ENCODE results near the gene TMEM252. TPM values are rescaled to one million over a fixed set of nuclear protein-coding genes. Genes with fewer than 3 reads are reported as not detected.

Gene TMEM252
- polyA plus RNA-seq, 1 donor (not counting 4 experiments of a cell fraction or from before 2014, with no cell fraction given): not detected

DNA sequence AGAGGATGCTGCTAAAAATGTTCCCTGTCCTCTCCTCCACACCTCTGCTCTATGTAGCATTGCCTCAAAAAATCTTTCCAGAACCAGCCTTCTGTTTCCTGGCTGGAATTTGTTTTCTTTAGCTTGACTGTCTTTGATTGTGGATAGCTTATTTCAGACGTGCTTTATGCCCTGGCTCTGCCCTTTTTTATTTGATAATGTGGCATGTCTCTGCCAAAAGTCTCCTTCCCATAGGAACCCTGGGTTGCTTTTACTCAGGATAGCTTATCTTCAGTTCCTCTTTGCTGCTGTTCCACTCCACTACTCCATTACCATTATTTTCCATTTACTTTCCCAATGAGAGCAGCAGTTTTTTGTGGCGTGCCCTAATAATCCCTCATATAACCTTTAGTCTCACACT is 885 bp upstream of the TMEM252 start:
- H3K9me3 ChIP-seq (ENCODE audit: control insufficient read depth, low read depth, low read length): no peaks in the 10 kb centered on the region
- H3K4me1 ChIP-seq (ENCODE audit: control insufficient read depth, extremely low read depth, insufficient read depth, low read length): no peaks in the 10 kb centered on the region
- dilution Hi-C loops (cut with MboI; ENCODE audit: extremely low pct_ligation_motif_present, low sequenced_read_pairs): no loop called here
- H3K9ac ChIP-seq (ENCODE audit: control insufficient read depth, extremely low read depth, insufficient read depth, low read length): no peak overlapping the region
- H3K4me2 ChIP-seq (ENCODE audit: control insufficient read depth, extremely low read depth, insufficient read depth, low read depth, low read length): no peak overlapping the region
- no peaks in the 10 kb centered on the region for H3K79me2 ChIP-seq (ENCODE audit: control insufficient read depth, insufficient read depth, low read length)
- no peaks in the 10 kb centered on the region for H3K9me1 ChIP-seq (ENCODE audit: control insufficient read depth, extremely low read depth, insufficient read depth, low read length)
- H2AFZ ChIP-seq (ENCODE audit: control insufficient read depth, low read length): no peak overlapping the region
- H4K20me1 ChIP-seq (ENCODE audit: control insufficient read depth, extremely low read depth, insufficient read depth, low read length): no peaks in the 10 kb centered on the region
- DNase-seq (ENCODE audit: low read depth, low spot score) (no peak), FAIRE-seq (no peak)
- no peaks in the 10 kb centered on the region for H3K27me3 ChIP-seq (ENCODE audit: control insufficient read depth, extremely low read depth, insufficient read depth, low read length)
- no peaks in the 10 kb centered on the region for H3K36me3 ChIP-seq (ENCODE audit: control insufficient read depth in 2 of 2, extremely low read depth in 1 of 2, insufficient read depth in 2 of 2, low read length in 2 of 2)
- TF ChIP-seq EZH2 (IDR thresholded peaks at IDR 0.05; ENCODE audit: low read length): no peak
- H3K4me3 ChIP-seq (ENCODE audit: control insufficient read depth in 2 of 3, extremely low read depth in 1 of 3, insufficient read depth in 2 of 3, low read depth in 1 of 3, low read length in 3 of 3): no peak overlapping the region
- H3K27ac ChIP-seq (ENCODE audit: control insufficient read depth, insufficient read depth, low read length): no peak overlapping the region

DNA sequence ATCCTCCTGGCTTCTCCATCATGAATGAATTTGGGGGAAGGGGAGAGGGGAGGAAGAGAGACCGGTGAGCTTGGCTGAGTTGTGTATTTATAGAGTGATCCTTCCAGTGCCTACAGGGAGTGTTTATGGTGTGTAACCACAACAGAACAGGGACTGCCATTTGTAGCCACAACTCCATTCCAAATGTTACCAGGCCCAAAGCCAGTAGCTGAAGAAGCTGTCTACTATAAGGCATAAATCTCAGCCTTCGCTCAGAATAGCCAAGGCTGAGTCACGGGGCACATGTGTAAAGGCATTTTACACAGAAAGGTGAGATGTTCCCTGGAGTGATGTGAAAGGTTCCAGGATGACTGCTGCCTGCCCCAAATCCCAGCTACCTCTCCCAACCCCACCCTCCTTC is 2.5 kb downstream of the TMEM252 start:
- no peaks in the 10 kb centered on the region for H3K4me1 ChIP-seq (ENCODE audit: control insufficient read depth, extremely low read depth, insufficient read depth, low read length)
- no peaks in the 10 kb centered on the region for H3K36me3 ChIP-seq (ENCODE audit: control insufficient read depth in 2 of 2, extremely low read depth in 1 of 2, insufficient read depth in 2 of 2, low read length in 2 of 2)
- H3K4me2 ChIP-seq (ENCODE audit: control insufficient read depth, extremely low read depth, insufficient read depth, low read depth, low read length): no peak overlapping the region
- no peaks in the 10 kb centered on the region for H3K79me2 ChIP-seq (ENCODE audit: control insufficient read depth, insufficient read depth, low read length)
- DNase-seq (ENCODE audit: low read depth, low spot score): no peak
- no peak overlapping the region for H3K9ac ChIP-seq (ENCODE audit: control insufficient read depth, extremely low read depth, insufficient read depth, low read length)
- no peak overlapping the region for H3K4me3 ChIP-seq (ENCODE audit: control insufficient read depth in 2 of 3, extremely low read depth in 1 of 3, insufficient read depth in 2 of 3, low read depth in 1 of 3, low read length in 3 of 3)
- TF ChIP-seq, protein P1, sequence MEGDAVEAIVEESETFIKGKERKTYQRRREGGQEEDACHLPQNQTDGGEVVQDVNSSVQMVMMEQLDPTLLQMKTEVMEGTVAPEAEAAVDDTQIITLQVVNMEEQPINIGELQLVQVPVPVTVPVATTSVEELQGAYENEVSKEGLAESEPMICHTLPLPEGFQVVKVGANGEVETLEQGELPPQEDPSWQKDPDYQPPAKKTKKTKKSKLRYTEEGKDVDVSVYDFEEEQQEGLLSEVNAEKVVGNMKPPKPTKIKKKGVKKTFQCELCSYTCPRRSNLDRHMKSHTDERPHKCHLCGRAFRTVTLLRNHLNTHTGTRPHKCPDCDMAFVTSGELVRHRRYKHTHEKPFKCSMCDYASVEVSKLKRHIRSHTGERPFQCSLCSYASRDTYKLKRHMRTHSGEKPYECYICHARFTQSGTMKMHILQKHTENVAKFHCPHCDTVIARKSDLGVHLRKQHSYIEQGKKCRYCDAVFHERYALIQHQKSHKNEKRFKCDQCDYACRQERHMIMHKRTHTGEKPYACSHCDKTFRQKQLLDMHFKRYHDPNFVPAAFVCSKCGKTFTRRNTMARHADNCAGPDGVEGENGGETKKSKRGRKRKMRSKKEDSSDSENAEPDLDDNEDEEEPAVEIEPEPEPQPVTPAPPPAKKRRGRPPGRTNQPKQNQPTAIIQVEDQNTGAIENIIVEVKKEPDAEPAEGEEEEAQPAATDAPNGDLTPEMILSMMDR (optimal IDR thresholded peaks at IDR 0.05 in 1 of 3, IDR thresholded peaks at IDR 0.05 in 1 of 3, conservative IDR thresholded peaks at IDR 0.05 in 1 of 3; ENCODE audit: extremely low read depth in 1 of 3, insufficient read depth in 2 of 3, low read length in 3 of 3): no peak
- TF ChIP-seq EZH2 (IDR thresholded peaks at IDR 0.05; ENCODE audit: low read length): no peak
- H3K9me3 ChIP-seq (ENCODE audit: control insufficient read depth, low read depth, low read length): no peaks in the 10 kb centered on the region
- no peak overlapping the region for H2AFZ ChIP-seq (ENCODE audit: control insufficient read depth, low read length)
- no peaks in the 10 kb centered on the region for H4K20me1 ChIP-seq (ENCODE audit: control insufficient read depth, extremely low read depth, insufficient read depth, low read length)
- H3K9me1 ChIP-seq (ENCODE audit: control insufficient read depth, extremely low read depth, insufficient read depth, low read length): no peaks in the 10 kb centered on the region
- dilution Hi-C loops (cut with MboI; ENCODE audit: extremely low pct_ligation_motif_present, low sequenced_read_pairs): no loop called here
- H3K27me3 ChIP-seq (ENCODE audit: control insufficient read depth, extremely low read depth, insufficient read depth, low read length): no peaks in the 10 kb centered on the region
- no peak overlapping the region for H3K27ac ChIP-seq (ENCODE audit: control insufficient read depth, insufficient read depth, low read length)
- FAIRE-seq: no peak

DNA sequence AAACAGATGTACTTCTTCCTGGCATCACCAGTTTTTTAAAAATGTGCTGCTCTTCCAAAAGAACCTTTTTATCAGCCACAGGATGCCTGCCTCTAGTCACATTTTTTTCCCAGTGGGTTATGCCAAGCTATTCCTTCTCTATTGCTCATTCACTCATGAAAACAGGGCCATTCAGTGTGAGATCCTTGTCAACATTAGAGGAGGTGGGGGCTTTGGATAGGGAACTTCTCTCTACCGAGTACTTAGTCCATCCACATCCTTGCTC is 3.1 kb downstream of the TMEM252 start:
- no peak for DNase-seq (ENCODE audit: low read depth, low spot score)
- H3K79me2 ChIP-seq (ENCODE audit: control insufficient read depth, insufficient read depth, low read length): no peaks in the 10 kb centered on the region
- H3K4me1 ChIP-seq (ENCODE audit: control insufficient read depth, extremely low read depth, insufficient read depth, low read length): no peaks in the 10 kb centered on the region

More for the DNA sequence above, 3.1 kb downstream of the TMEM252 start:
- no peaks in the 10 kb centered on the region for H4K20me1 ChIP-seq (ENCODE audit: control insufficient read depth, extremely low read depth, insufficient read depth, low read length)
- dilution Hi-C loops (cut with MboI; ENCODE audit: extremely low pct_ligation_motif_present, low sequenced_read_pairs): no loop called here
- no peak for TF ChIP-seq EZH2 (IDR thresholded peaks at IDR 0.05; ENCODE audit: low read length)
- TF ChIP-seq, protein P1 (optimal IDR thresholded peaks at IDR 0.05 in 1 of 3, IDR thresholded peaks at IDR 0.05 in 1 of 3, conservative IDR thresholded peaks at IDR 0.05 in 1 of 3; ENCODE audit: extremely low read depth in 1 of 3, insufficient read depth in 2 of 3, low read length in 3 of 3): no peak
- H3K36me3 ChIP-seq (ENCODE audit: control insufficient read depth in 2 of 2, extremely low read depth in 1 of 2, insufficient read depth in 2 of 2, low read length in 2 of 2): no peaks in the 10 kb centered on the region
- no peaks in the 10 kb centered on the region for H3K9me3 ChIP-seq (ENCODE audit: control insufficient read depth, low read depth, low read length)
- no peak overlapping the region for H3K4me2 ChIP-seq (ENCODE audit: control insufficient read depth, extremely low read depth, insufficient read depth, low read depth, low read length)
- H3K4me3 ChIP-seq (ENCODE audit: control insufficient read depth in 2 of 3, extremely low read depth in 1 of 3, insufficient read depth in 2 of 3, low read depth in 1 of 3, low read length in 3 of 3): no peak overlapping the region
- H3K27ac ChIP-seq (ENCODE audit: control insufficient read depth, insufficient read depth, low read length): no peak overlapping the region
- no peak overlapping the region for H3K9ac ChIP-seq (ENCODE audit: control insufficient read depth, extremely low read depth, insufficient read depth, low read length)
- H3K9me1 ChIP-seq (ENCODE audit: control insufficient read depth, extremely low read depth, insufficient read depth, low read length): no peaks in the 10 kb centered on the region
- no peaks in the 10 kb centered on the region for H3K27me3 ChIP-seq (ENCODE audit: control insufficient read depth, extremely low read depth, insufficient read depth, low read length)
- no peak for FAIRE-seq
- H2AFZ ChIP-seq (ENCODE audit: control insufficient read depth, low read length): no peak overlapping the region
